ENCODE data around the gene KLF18. TPM values are rescaled to one million over a fixed set of nuclear protein-coding genes. Genes with fewer than 3 reads are reported as not detected.

Gene KLF18
- polyA plus RNA-seq, 4 donors = not detected

Other genes starting within 250 kb of the KLF18 start
- gene ARTN, start 207.8 kb downstream of the KLF18 start, polyA plus RNA-seq (ENCODE audit: insufficient read length in 4 of 4) = 1 to 10 TPM; 1.5 to 2.6 (median 2.1) TPM
- 10 to 100 TPM; 34.1 to 43.2 (median 38.5) TPM for gene IPO13, start 194.7 kb downstream of the KLF18 start, polyA plus RNA-seq (ENCODE audit: insufficient read length in 4 of 4)
- 10 to 100 TPM; 24.0 to 26.8 (median 24.5) TPM for gene DPH2, start 171.6 kb downstream of the KLF18 start, polyA plus RNA-seq (ENCODE audit: insufficient read length in 4 of 4)
- gene ATP6V0B, start 166.7 kb downstream of the KLF18 start, polyA plus RNA-seq (ENCODE audit: insufficient read length in 4 of 4) = 100 to 1,000 TPM; 139 to 182 (median 149) TPM
- 10 to 100 TPM; 38.8 to 48.7 (median 40.1) TPM for gene B4GALT2, start 162.4 kb downstream of the KLF18 start, polyA plus RNA-seq (ENCODE audit: insufficient read length in 4 of 4)
- 10 to 100 TPM; 16.3 to 22.6 (median 20.5) TPM for gene CCDC24, start 150.0 kb downstream of the KLF18 start, polyA plus RNA-seq (ENCODE audit: insufficient read length in 4 of 4)
- 1 to 10 TPM; 5.6 to 7.7 (median 6.3) TPM for gene SLC6A9, start 110.2 kb downstream of the KLF18 start, polyA plus RNA-seq (ENCODE audit: insufficient read length in 4 of 4)
- gene KLF17, start 22.8 kb downstream of the KLF18 start, polyA plus RNA-seq (ENCODE audit: insufficient read length in 4 of 4) = under 1 TPM in 1 of 4 donors, not detected in 3; 0.17 TPM
- 10 to 100 TPM; 56.8 to 62.5 (median 57.3) TPM for gene DMAP1, start 71.8 kb upstream of the KLF18 start, polyA plus RNA-seq (ENCODE audit: insufficient read length in 4 of 4)
- 100 to 1,000 TPM in 1 of 4 donors, 10 to 100 TPM in 3; 82.1 to 105 (median 86.1) TPM for gene ERI3, start 213.6 kb upstream of the KLF18 start, polyA plus RNA-seq (ENCODE audit: insufficient read length in 4 of 4)